ENCODE results near the gene ZNF296.

ZNF296 gene

GRCh38 chr19:45032421-45032820, 43.9 kb downstream of the ZNF296 start:
- no peak overlapping the region for H3K27ac ChIP-seq
- no peak for TF ChIP-seq CTCF (IDR thresholded peaks at IDR 0.05)
- H3K4me3 ChIP-seq = no peak overlapping the region
- no peak for DNase-seq (ENCODE audit: low spot score)

GRCh38 chr19:45030825-45031224, 45.5 kb downstream of the ZNF296 start:
- no peak for DNase-seq (ENCODE audit: low spot score)
- no peak for TF ChIP-seq CTCF (IDR thresholded peaks at IDR 0.05)
- Histone ChIP-seq H3K4me3 (no peak overlapping the region), H3K27ac (no peak overlapping the region)

GRCh38 chr19:45027371-45027770, 48.9 kb downstream of the ZNF296 start:
- Histone ChIP-seq H3K27ac (no peak overlapping the region), H3K4me3 (no peak overlapping the region)
- TF ChIP-seq CTCF (IDR thresholded peaks at IDR 0.05) = no peak
- DNase-seq (ENCODE audit: low spot score) = no peak

GRCh38 chr19:45025264-45025663, 51.0 kb downstream of the ZNF296 start:
- no peak for DNase-seq (ENCODE audit: low spot score)
- no peak overlapping the region for H3K4me3 ChIP-seq
- no peak overlapping the region for H3K27ac ChIP-seq
- no peak for TF ChIP-seq CTCF (IDR thresholded peaks at IDR 0.05)

DNA sequence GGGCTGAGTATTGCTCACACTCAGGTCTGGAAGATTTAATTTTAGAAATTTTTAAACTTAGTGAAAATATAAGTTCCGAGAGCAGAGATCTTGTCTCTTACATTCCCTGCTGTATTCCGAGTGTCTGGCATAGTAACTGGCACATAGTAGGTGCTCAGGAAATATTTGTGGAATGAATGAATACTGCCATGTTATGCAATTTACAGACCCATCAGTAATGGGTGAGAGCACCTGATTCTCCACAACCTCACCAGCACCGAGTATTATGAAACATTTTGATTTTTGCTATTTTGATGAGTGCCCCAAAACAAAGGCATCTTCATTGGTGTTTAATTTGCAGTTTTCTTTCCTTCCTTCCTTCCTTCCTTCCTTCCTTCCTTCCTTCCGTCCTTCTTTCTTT, 53.2 kb downstream of the ZNF296 start:
- DNase-seq (ENCODE audit: low spot score) = no peak
- H3K4me3 ChIP-seq = no peak overlapping the region
- H3K27ac ChIP-seq = no peak overlapping the region
- TF ChIP-seq CTCF (IDR thresholded peaks at IDR 0.05) = no peak

DNA sequence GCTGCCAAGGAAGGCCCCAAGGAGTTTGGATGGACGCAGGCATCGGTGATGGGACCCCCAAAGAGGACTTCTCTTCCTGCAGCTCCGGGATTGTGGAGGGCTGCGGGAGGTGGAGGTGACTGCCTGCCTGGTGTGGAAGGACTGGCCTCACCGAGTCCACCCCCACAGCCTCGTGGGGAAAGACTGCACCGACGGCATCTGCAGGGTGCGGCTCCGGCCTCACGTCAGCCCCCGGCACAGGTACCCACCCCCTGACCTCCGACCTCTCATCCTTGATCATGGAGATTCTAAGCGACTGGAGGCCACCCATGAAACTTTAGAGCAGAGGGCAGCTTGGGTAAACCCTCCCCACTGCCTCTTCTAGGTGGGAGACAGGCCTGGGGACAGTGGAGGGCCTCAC, 54.3 kb downstream of the ZNF296 start:
- Histone ChIP-seq H3K4me3 (no peak overlapping the region), H3K27ac (no peak overlapping the region)
- TF ChIP-seq CTCF (IDR thresholded peaks at IDR 0.05) = no peak
- no peak for DNase-seq (ENCODE audit: low spot score)

Data from coronary artery (tissue), 2 donors.